ENCODE results near the gene PLEKHH1.

Gene PLEKHH1

DNA sequence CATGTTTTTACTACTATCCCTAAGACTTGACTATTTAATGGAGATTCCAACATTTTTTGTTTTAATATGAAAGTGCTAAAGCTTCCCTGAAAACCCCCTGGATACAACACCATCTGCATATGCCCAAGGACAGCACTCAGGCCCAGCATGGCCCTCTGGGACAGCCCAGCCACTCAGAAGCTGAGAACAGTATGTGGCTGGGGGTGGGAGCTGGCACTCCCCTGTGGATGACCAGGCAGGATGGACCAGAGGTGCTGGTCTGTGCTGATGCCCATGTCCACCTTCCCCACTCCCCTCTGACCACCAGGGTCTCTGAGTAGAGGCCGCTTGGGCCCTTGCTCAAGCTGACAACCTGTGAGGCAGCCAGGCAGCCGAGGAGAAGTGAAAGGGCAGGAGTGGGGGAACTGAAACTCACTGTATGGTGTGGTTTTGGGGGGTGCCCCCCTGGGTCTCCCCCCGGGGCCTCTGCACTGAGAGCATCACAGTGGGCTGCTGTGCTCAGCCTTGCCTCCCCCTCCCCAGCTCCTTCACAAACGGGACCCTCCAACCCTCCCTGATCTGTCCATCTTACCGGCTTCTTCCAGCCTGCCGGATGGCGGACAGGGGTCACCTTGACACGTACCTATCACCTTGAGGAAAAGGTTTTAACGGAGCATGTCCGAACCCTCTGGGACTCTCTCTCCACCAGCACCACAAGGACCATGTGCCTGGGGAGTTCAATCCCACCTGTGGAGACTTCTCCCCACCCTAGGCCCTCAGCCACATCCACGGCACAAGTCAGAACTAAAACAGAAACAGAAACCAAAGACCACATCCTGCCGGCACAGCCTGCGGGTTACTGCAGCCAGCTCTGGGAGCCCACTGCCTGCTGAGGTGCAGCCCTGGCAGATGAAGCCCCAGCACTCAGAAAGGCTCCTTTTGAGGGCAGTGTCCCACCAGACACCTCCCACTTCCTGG is 44.9 kb upstream of the PLEKHH1 start, which contains the start of gene TMEM229B:
TSS of gene TMEM229B (minus strand) at position 785 of the 957 bp plus-strand sequence. CDS start 14,798 bp downstream, outside the sequence.
- in situ Hi-C loops (cut with HindIII; ENCODE audit: low pct_ligation_motif_present, low sequenced_read_pairs) = no loop called here
- peak; percentile 5 for DNase-seq
- TF ChIP-seq, protein P1, sequence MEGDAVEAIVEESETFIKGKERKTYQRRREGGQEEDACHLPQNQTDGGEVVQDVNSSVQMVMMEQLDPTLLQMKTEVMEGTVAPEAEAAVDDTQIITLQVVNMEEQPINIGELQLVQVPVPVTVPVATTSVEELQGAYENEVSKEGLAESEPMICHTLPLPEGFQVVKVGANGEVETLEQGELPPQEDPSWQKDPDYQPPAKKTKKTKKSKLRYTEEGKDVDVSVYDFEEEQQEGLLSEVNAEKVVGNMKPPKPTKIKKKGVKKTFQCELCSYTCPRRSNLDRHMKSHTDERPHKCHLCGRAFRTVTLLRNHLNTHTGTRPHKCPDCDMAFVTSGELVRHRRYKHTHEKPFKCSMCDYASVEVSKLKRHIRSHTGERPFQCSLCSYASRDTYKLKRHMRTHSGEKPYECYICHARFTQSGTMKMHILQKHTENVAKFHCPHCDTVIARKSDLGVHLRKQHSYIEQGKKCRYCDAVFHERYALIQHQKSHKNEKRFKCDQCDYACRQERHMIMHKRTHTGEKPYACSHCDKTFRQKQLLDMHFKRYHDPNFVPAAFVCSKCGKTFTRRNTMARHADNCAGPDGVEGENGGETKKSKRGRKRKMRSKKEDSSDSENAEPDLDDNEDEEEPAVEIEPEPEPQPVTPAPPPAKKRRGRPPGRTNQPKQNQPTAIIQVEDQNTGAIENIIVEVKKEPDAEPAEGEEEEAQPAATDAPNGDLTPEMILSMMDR (IDR thresholded peaks at IDR 0.05; ENCODE audit: low read depth, low read length, missing control alignments) = no peak
- Histone ChIP-seq H3K36me3 (replicated peaks) (no peaks in the 10 kb centered on the region), H3K27ac (no peak within 1 kb of the TSS), H3K27me3 (replicated peaks) (no peaks in the 10 kb centered on the region), H3K4me3 (ENCODE audit: low read depth, low read length) (no peak within 1 kb of the TSS)

DNA sequence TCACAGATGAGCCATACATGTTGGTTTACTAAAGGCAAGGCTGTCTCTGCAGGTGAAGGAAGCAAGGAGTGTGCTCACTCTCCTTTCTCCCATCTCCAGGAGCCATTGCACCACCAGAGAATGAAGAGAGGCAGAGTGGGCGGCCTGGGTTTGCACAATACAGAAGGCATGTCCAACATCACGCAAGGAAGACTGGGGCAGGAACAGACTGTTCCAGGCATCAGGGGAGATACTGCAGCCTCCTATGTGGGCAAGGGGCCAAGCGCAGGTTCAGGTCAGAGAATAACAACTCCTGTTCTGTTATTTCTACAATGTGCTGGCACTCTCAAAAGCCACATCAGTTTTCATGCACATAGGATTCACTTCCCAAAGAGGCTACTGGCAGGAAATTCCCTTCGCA is 42.9 kb upstream of the PLEKHH1 start:
- DNase-seq = no peak
- Histone ChIP-seq H3K27me3 (replicated peaks) (no peaks in the 10 kb centered on the region), H3K4me3 (ENCODE audit: low read depth, low read length) (no peak overlapping the region), H3K27ac (no peak overlapping the region), H3K36me3 (replicated peaks) (no peaks in the 10 kb centered on the region)
- TF ChIP-seq, protein P1 (IDR thresholded peaks at IDR 0.05; ENCODE audit: low read depth, low read length, missing control alignments) = no peak
- in situ Hi-C loops (cut with HindIII; ENCODE audit: low pct_ligation_motif_present, low sequenced_read_pairs) = no loop called here

DNA sequence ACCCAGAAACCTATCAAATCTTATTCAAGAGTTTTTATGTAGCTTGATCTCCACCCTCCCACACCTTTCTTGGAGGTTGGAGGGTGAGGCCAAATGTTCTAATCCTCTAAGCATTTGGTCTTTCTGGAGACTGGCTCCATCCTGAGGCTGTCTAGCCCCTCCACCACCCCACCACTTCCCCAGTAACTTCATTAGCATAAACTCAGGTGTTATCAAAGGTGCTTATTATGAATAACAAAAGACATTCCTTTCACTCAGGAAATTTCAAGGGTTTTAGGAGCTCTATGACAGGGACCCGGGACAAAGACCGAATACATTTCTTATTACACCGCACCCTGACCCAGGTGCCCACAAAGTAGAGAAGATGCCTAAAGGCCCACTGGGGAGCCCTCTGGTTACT is 41.8 kb upstream of the PLEKHH1 start:
- TF ChIP-seq, protein P1 (IDR thresholded peaks at IDR 0.05; ENCODE audit: low read depth, low read length, missing control alignments) = no peak
- DNase-seq = no peak
- H3K4me3 ChIP-seq (ENCODE audit: low read depth, low read length) = no peak overlapping the region
- no peaks in the 10 kb centered on the region for H3K27me3 ChIP-seq (replicated peaks)
- H3K27ac ChIP-seq = no peak overlapping the region
- in situ Hi-C loops (cut with HindIII; ENCODE audit: low pct_ligation_motif_present, low sequenced_read_pairs) = no loop called here
- H3K36me3 ChIP-seq (replicated peaks) = no peaks in the 10 kb centered on the region

DNA sequence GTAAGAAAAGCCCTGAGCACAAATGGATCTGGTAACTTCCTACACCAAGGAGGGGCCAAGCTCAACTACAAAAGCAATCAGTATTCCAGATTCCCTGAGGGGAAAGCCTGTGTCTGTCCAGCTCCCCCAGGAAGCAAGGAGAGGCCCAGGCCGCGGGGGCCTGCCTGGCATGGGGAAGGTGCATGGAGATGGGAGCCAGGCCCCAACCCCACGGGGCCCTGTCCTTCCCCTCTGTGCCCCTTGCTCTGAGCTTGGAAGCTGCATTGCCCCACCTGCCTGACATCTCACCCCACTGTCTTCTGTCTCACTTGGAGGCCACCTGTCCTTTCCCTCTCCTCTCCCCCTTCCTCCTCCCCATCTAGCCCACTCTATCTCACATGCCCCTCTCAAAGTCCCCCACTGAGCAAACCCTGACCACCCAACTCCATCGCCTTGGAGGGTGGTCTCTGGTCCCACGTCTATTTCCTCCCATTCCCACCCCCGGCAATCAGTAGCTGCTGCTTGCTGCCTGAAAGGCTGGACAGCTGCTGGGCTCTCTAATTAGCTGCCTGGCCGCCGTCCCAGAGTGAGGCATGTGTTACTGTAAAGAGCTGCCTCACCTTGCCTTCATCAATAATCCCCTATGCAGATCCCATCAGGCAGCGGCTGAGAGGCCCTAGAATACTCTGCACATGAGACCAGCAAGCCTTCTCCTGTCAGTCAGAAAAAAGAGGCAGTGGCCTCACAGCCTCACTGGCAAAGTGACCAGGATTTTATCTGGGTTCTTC is 41.2 kb upstream of the PLEKHH1 start:
- DNase-seq = no peak
- TF ChIP-seq, protein P1 (IDR thresholded peaks at IDR 0.05; ENCODE audit: low read depth, low read length, missing control alignments) = no peak
- H3K36me3 ChIP-seq (replicated peaks) = no peaks in the 10 kb centered on the region
- H3K4me3 ChIP-seq (ENCODE audit: low read depth, low read length) = no peak overlapping the region
- H3K27ac ChIP-seq = no peak overlapping the region
- in situ Hi-C loops (cut with HindIII; ENCODE audit: low pct_ligation_motif_present, low sequenced_read_pairs) = no loop called here
- H3K27me3 ChIP-seq (replicated peaks) = no peaks in the 10 kb centered on the region

DNA sequence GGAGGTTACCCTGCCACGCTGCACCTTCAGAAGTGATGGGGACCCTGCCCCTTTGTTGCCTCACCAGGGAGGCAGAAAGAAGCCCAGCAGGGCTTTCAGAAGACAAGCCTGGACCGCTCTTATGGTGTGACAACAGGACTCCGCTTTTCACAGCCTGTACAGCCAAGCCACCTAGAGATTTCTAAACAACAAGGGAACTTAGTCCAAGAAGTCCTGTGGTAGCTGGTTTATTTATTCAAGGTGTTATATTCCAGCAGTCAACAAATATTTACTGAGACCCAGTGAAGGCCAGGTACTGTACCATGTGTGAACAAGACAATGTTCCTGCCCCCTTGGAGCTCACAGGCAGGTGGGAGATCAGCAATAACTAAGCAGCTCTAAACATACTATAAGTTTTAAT is 40.6 kb upstream of the PLEKHH1 start:
- Histone ChIP-seq H3K36me3 (replicated peaks) (no peaks in the 10 kb centered on the region), H3K4me3 (ENCODE audit: low read depth, low read length) (no peak overlapping the region), H3K27ac (no peak overlapping the region), H3K27me3 (replicated peaks) (no peaks in the 10 kb centered on the region)
- TF ChIP-seq, protein P1 (IDR thresholded peaks at IDR 0.05; ENCODE audit: low read depth, low read length, missing control alignments) = no peak
- in situ Hi-C loops (cut with HindIII; ENCODE audit: low pct_ligation_motif_present, low sequenced_read_pairs) = no loop called here
- no peak for DNase-seq

Measured in brain microvascular endothelial cell (primary cell).